GM10847 (cell line): ENCODE data around the gene NCF4.

ENCODE experiments used
- POLR2A ChIP-seq: IDR thresholded peaks from 2 replicates; pipeline ENCODE4 v1.6.1; 2011; ENCODE audit not compliant: insufficient read length; ENCODE audit errors: extremely low read depth

Gene NCF4

GRCh38 chr22:36853407-36854099, 7.3 kb upstream of the NCF4 start:
- no peak for TF ChIP-seq POLR2A

DNA sequence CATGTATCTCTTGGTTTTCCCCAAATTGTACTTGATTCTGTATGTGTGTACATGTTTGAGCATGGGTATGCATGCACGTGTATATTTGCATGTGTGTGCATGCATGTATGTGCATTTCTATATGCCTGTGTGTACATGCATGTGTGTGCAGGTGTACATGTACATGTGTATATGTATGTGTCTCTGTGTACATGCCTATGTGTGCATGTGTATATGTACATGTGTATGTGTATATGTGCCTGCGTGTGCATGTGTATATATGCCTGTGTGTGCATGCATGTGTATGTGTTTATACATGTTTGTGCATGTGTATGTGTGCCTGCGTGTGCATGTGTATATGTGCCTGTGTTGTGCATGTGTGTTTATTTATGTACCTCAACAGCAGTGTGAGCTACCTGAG, 5.3 kb upstream of the NCF4 start:
- TF ChIP-seq POLR2A: no peak

- no peak for TF ChIP-seq POLR2A
Measured at GRCh38 chr22:36856121-36856791, 4.5 kb upstream of the NCF4 start.

- TF ChIP-seq POLR2A: no peak
Measured at GRCh38 chr22:36856792-36857135, 4.0 kb upstream of the NCF4 start.

DNA sequence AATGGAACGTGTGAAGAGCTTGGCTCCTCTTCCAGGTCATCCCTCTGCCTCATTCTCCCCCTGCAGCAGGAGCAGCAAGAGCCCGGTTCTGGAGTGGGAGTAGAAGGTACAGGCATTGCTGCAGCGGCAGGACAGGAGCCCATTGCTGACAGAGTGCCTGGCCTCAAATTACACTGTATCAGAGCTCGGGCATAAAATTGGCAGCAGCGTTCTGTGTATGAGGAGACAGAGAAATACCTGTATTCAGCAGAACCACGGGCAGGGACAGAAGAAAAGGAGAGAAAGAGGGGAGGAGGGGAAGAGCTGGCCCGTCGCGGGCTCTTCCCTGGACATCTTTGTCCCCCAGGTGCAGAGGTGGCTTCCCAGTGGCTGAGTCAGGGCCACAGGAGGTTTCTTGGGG, 2.6 kb upstream of the NCF4 start:
- TF ChIP-seq POLR2A: no peak

GRCh38 chr22:36858966-36859365, 1.8 kb upstream of the NCF4 start:
- TF ChIP-seq POLR2A: no peak

DNA sequence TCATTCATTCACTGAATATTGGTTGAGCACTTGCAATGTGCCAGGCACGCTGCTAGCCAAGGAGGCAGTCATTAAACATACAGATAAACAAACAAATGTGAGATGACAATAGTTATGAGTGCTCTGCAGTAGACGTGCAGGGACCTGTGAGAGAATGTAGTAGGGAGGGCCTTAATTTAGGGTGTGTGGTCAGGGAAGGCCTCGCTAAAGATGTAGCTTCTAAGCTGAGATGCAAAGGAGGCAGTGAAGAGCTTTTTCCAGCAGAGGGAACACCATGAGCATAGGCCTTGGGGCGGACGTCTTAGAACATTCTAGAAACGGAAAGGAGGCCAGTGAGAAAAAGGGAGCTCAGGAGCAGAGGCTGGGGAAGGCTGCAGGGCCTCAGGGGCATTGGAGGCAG, 789 bp upstream of the NCF4 start:
- no peak for TF ChIP-seq POLR2A

DNA sequence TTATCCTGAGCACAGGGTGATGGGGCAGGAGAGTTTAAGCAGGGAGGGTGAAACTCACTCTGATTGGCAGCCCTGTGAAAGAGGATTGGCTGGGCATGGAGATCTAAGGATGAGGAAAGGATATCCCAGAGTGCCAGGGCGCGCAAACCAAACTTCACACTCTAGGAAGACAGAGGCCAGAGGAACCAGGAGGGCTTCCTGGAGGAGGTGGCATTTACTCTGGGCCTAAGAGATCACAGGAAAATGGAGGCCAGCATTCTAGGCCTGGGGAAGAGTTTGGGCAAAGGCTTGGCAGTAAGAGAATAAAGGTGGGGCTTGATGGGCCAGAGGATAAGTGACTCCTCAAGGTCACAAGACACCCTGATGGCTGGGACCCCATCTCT, 377 bp upstream of the NCF4 start:
- TF ChIP-seq POLR2A: no peak

DNA sequence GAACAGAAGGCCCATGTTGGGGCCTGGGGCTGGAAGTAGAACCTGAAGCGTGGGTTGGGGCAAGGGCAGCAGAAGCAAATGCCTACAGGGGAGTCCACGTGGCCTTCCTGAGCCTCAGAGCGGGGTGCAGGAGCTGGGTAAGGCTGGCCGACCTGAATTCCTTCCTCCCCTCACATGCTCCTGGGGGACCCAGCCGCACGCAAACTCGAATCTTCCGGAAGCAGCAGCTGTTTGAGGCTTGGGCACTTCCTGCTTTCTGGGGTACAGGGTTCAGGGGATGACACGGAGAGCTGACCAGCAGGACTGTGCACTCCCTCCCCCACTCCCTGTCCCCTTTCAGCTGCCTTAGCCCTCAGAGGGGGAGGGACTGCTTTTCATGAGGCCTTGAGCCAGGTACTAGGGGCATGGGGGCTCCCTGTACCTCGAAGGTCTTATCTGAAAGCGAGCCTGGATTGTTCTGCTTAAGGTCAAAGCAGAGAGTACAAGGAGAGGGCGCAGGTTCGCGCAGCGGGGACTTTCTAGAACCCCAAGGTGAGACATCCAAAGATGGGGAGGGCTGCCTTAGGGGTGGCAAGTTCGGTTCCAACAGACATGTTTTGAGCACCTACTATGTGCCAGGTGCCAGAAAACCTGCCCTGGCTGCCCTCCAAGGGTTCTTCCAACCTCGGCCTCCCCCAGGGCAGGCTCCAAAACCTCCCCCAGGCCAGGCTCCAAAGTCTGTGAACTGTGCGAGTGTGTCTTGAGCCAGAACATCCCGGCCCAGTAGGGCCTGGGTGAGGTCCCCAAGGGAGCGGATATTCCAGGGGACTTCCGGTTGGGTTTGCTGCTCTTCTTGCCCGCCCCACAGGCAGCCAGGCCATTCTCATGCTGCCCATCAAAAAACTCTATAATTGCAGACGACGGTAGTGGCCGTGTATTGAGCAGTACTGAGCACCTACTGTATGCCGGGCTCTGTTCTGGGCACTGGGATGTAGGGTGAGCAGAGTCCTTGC, 1.7 kb downstream of the NCF4 start:
- no peak for TF ChIP-seq POLR2A

DNA sequence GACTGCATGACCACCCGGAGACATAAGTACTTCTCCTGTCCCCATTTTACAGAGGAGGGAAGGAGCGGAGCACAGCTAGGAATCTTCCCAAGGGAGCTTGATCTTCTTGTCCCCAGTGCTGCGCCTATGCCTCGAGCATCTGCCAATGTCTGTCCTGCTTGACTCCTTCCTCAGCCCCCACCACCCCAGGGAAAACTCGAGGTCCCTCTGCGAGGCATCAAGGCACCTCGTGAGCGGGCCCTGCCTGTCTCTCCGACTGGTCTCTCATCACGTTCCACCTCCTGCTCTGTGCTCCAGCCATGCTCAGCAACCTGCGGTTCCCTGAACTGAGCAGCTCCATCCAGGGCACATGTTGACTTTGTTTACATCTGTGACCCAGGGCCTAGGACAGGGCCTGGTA, 2.5 kb downstream of the NCF4 start:
- no peak for TF ChIP-seq POLR2A

- TF ChIP-seq POLR2A: no peak
Measured at GRCh38 chr22:36863979-36864378, 3.2 kb downstream of the NCF4 start.

DNA sequence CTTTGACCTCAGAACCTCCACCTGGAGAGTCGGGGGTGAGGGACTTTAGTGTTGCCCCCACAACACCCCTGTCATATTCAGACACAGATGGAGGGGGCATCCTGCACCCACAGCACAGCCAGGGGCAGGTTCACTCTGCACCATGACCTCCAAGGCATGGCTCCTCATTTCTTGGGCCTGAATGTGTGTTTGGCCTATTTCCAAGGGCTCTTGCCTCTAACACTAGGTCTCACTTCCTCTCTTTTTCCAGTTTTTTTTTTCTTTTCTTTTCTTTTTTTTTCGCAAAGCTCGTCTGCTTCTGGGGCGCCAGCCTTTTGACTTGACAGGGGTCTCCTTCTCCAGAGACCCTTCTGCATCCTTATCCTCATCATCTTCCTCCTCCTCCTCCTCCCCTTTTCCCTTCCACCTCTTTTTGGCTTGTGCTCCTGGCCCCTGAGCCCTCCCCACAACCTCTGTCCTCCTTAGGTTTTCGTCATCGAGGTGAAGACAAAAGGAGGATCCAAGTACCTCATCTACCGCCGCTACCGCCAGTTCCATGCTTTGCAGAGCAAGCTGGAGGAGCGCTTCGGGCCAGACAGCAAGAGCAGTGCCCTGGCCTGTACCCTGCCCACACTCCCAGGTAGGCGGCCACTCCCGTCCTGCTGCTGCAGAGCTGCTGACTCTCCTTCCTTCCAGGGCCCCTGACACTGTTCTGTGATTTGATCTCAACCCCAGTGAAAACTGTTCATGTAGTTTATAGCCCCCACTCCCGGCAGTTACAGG, 3.8 kb downstream of the NCF4 start:
- no peak for TF ChIP-seq POLR2A

DNA sequence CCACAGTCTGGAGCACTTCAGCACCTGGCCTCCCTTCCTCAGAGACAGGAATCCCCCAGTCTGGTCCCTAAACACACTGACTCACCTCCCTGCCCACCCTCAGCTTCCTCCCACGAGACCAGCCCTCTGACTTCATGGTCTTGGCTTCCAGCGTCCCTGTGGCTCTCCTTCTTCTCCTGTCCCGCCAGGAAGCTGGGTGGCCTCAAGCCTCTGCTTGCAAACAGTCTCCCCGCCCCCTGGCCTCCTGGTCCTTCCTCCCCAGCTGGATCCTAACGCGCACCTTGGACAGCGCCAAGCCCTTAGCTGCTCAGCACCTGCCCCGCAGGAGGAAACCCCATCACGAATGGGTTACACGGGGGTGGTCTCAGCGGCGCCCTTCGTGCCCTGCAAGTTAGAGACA, 4.5 kb downstream of the NCF4 start:
- TF ChIP-seq POLR2A: no peak

DNA sequence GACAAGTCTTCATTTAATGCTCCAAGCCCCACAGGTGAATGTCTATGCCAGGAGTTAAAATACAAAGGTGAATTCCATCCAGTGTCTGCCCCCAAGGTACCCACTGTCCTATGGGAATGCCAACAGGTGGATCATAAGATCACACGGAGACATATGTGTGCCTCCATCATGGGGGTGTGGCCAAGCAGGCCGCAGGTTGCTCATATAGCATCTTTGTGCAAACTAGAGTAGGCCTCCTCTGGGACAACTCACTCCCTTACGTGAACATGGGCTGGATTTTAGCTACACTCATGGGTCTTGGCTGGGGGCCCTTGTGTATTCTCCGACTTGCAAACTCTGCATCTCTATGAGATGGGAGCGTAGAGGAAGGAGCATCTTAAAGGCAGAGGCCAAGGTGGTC, 6.9 kb downstream of the NCF4 start:
- no peak for TF ChIP-seq POLR2A

- no peak for TF ChIP-seq POLR2A
Measured at GRCh38 chr22:36868546-36869181, 7.9 kb downstream of the NCF4 start.
